Gastroesophageal sphincter (tissue), 3 donors: ENCODE results near the gene PRDM15.

Source experiments
- CTCF ChIP-seq, 4 experiments: fragments of 200-600 bp in 2 of 4; fragments of 450-650 bp in 2 of 4; sonication (generic) in 1 of 4; IDR thresholded peaks; one replicate each; pipeline ENCODE4 v1.5.1; 2017 to 2019; ENCODE audit warnings: antibody characterized with exemption in 4 of 4, mild to moderate bottlenecking in 2 of 4, moderate library complexity in 2 of 4
- POLR2A ChIP-seq, 2 donors: fragments of 450-650 bp; IDR thresholded peaks; one replicate each; pipeline ENCODE4 v1.6.1; 2017; ENCODE audit warnings: antibody characterized with exemption in 2 of 2, mild to moderate bottlenecking in 2 of 2, moderate library complexity in 1 of 2

GRCh38 chr21:41837756-41838297, 41.3 kb downstream of the PRDM15 start:
- TF ChIP-seq POLR2A (IDR thresholded peaks at IDR 0.05) (no peak), CTCF (IDR thresholded peaks at IDR 0.05) (no peak)
